Activated naive CD8-positive, alpha-beta T cell (primary cell): ENCODE data around the gene SPTB.

Source experiments
- H3K27ac Mint-ChIP-seq: one replicate; pipeline ENCODE4 v1.8.0; 2021; ENCODE audit warnings: mixed read lengths
- H3K27me3 Mint-ChIP-seq: one replicate; pipeline ENCODE4 v1.8.0; 2021; ENCODE audit warnings: mixed read lengths
- H3K36me3 Mint-ChIP-seq: one replicate; pipeline ENCODE4 v1.8.0; 2021; ENCODE audit warnings: mixed read lengths
- H3K4me1 Mint-ChIP-seq: one replicate; pipeline ENCODE4 v1.8.0; 2021; ENCODE audit warnings: low read depth, mixed read lengths
- H3K4me3 Mint-ChIP-seq: one replicate; pipeline ENCODE4 v1.8.0; 2021; ENCODE audit warnings: mild to moderate bottlenecking, mixed read lengths
- H3K9me3 Mint-ChIP-seq: one replicate; pipeline ENCODE4 v1.8.0; 2021; ENCODE audit warnings: low read depth, mixed read lengths

SPTB gene

GRCh38 chr14:64825509-64825908 lies 54.2 kb downstream of the SPTB start:
- H3K9me3 Mint-ChIP-seq = no peaks in the 10 kb centered on the region
- H3K27ac Mint-ChIP-seq = no peak overlapping the region
- peaks cover 5% of the 10 kb centered on the region for H3K4me1 Mint-ChIP-seq
- no peak overlapping the region for H3K4me3 Mint-ChIP-seq
- no peaks in the 10 kb centered on the region for H3K36me3 Mint-ChIP-seq
- H3K27me3 Mint-ChIP-seq = peaks cover 6% of the 10 kb centered on the region

- Mint-ChIP-seq H3K4me1 (peaks cover 5% of the 10 kb centered on the region), H3K36me3 (no peaks in the 10 kb centered on the region), H3K9me3 (no peaks in the 10 kb centered on the region), H3K27me3 (peaks cover 6% of the 10 kb centered on the region), H3K4me3 (no peak overlapping the region), H3K27ac (no peak overlapping the region)
These were observed 54.7 kb downstream of the SPTB start for GRCh38 chr14:64825006-64825405.

GRCh38 chr14:64824471-64824870 lies 55.2 kb downstream of the SPTB start:
- H3K4me3 Mint-ChIP-seq = no peak overlapping the region
- peaks cover 6% of the 10 kb centered on the region for H3K27me3 Mint-ChIP-seq
- no peaks in the 10 kb centered on the region for H3K9me3 Mint-ChIP-seq
- H3K27ac Mint-ChIP-seq = no peak overlapping the region
- H3K36me3 Mint-ChIP-seq = no peaks in the 10 kb centered on the region
- peaks cover 5% of the 10 kb centered on the region for H3K4me1 Mint-ChIP-seq

GRCh38 chr14:64823305-64823861 lies 56.3 kb downstream of the SPTB start:
- Mint-ChIP-seq H3K27ac (no peak overlapping the region), H3K36me3 (no peaks in the 10 kb centered on the region), H3K9me3 (no peaks in the 10 kb centered on the region), H3K4me1 (peaks cover 5% of the 10 kb centered on the region), H3K27me3 (peaks cover 9% of the 10 kb centered on the region), H3K4me3 (no peak overlapping the region)

GRCh38 chr14:64821651-64822050 lies 58.1 kb downstream of the SPTB start:
- peaks cover 5% of the 10 kb centered on the region for H3K4me1 Mint-ChIP-seq
- no peak overlapping the region for H3K27ac Mint-ChIP-seq
- no peaks in the 10 kb centered on the region for H3K9me3 Mint-ChIP-seq
- H3K36me3 Mint-ChIP-seq = no peaks in the 10 kb centered on the region
- peaks cover 9% of the 10 kb centered on the region for H3K27me3 Mint-ChIP-seq
- H3K4me3 Mint-ChIP-seq = no peak overlapping the region

- Mint-ChIP-seq H3K27me3 (peaks cover 9% of the 10 kb centered on the region), H3K36me3 (no peaks in the 10 kb centered on the region), H3K9me3 (no peaks in the 10 kb centered on the region), H3K4me3 (no peak overlapping the region), H3K27ac (no peak overlapping the region), H3K4me1 (peaks cover 2% of the 10 kb centered on the region)
These were observed 61.6 kb downstream of the SPTB start for GRCh38 chr14:64818151-64818550.

GRCh38 chr14:64817631-64818030 lies 62.1 kb downstream of the SPTB start:
- Mint-ChIP-seq H3K36me3 (no peaks in the 10 kb centered on the region), H3K9me3 (no peaks in the 10 kb centered on the region), H3K27ac (no peak overlapping the region), H3K4me3 (no peak overlapping the region), H3K4me1 (no peaks in the 10 kb centered on the region), H3K27me3 (peaks cover 7% of the 10 kb centered on the region)

GRCh38 chr14:64816221-64816783 lies 63.4 kb downstream of the SPTB start:
- Mint-ChIP-seq H3K9me3 (no peaks in the 10 kb centered on the region), H3K36me3 (no peaks in the 10 kb centered on the region), H3K4me1 (no peaks in the 10 kb centered on the region), H3K27me3 (peaks cover 7% of the 10 kb centered on the region), H3K4me3 (no peak overlapping the region), H3K27ac (no peak overlapping the region)

- Mint-ChIP-seq H3K27ac (no peak overlapping the region), H3K9me3 (no peaks in the 10 kb centered on the region), H3K27me3 (peaks cover 4% of the 10 kb centered on the region), H3K36me3 (no peaks in the 10 kb centered on the region), H3K4me1 (no peaks in the 10 kb centered on the region), H3K4me3 (no peak overlapping the region)
These were observed 64.5 kb downstream of the SPTB start for GRCh38 chr14:64815257-64815656.

- Mint-ChIP-seq H3K4me3 (no peak overlapping the region), H3K27me3 (peaks cover 5% of the 10 kb centered on the region), H3K4me1 (no peaks in the 10 kb centered on the region), H3K27ac (no peak overlapping the region), H3K36me3 (no peaks in the 10 kb centered on the region), H3K9me3 (no peaks in the 10 kb centered on the region)
These were observed 67.3 kb downstream of the SPTB start for GRCh38 chr14:64812412-64812811.

- H3K36me3 Mint-ChIP-seq = no peaks in the 10 kb centered on the region
- no peaks in the 10 kb centered on the region for H3K4me1 Mint-ChIP-seq
- H3K9me3 Mint-ChIP-seq = no peaks in the 10 kb centered on the region
- H3K27ac Mint-ChIP-seq = no peak overlapping the region
- H3K27me3 Mint-ChIP-seq = peaks cover 5% of the 10 kb centered on the region
- H3K4me3 Mint-ChIP-seq = no peak overlapping the region
These were observed 68.0 kb downstream of the SPTB start for GRCh38 chr14:64811676-64812075.

GRCh38 chr14:64808449-64808848 lies 71.3 kb downstream of the SPTB start:
- peaks cover 3% of the 10 kb centered on the region for H3K27me3 Mint-ChIP-seq
- H3K4me1 Mint-ChIP-seq = no peaks in the 10 kb centered on the region
- no peaks in the 10 kb centered on the region for H3K36me3 Mint-ChIP-seq
- no peak overlapping the region for H3K27ac Mint-ChIP-seq
- no peaks in the 10 kb centered on the region for H3K9me3 Mint-ChIP-seq
- H3K4me3 Mint-ChIP-seq = no peak overlapping the region

- Mint-ChIP-seq H3K27me3 (peaks cover 3% of the 10 kb centered on the region), H3K9me3 (no peaks in the 10 kb centered on the region), H3K27ac (no peak overlapping the region), H3K4me3 (no peak overlapping the region), H3K36me3 (no peaks in the 10 kb centered on the region), H3K4me1 (no peaks in the 10 kb centered on the region)
These were observed 72.2 kb downstream of the SPTB start for GRCh38 chr14:64807551-64807950.

- H3K4me1 Mint-ChIP-seq = no peaks in the 10 kb centered on the region
These were observed 72.7 kb downstream of the SPTB start for GRCh38 chr14:64806862-64807495.

GRCh38 chr14:64806202-64806861 lies 73.4 kb downstream of the SPTB start:
- Mint-ChIP-seq H3K36me3 (no peaks in the 10 kb centered on the region), H3K4me1 (no peaks in the 10 kb centered on the region), H3K4me3 (no peak overlapping the region), H3K9me3 (no peaks in the 10 kb centered on the region), H3K27me3 (peaks cover 3% of the 10 kb centered on the region), H3K27ac (no peak overlapping the region)

More at GRCh38 chr14:64806862-64807495, 72.7 kb downstream of the SPTB start:
- Mint-ChIP-seq H3K27ac (no peak overlapping the region), H3K36me3 (no peaks in the 10 kb centered on the region), H3K27me3 (peaks cover 3% of the 10 kb centered on the region), H3K9me3 (no peaks in the 10 kb centered on the region), H3K4me3 (no peak overlapping the region)
